NCI-H2227 (cell line): Measurements from ENCODE around the gene RAD51B.
"Not testable (repeated sequence)": the region's sequence is repeated elsewhere in the genome, so short reads cannot be mapped to it uniquely, and the experiment has no call there.

Source experiments
- DNase-seq: peaks from one replicate; lab custom pipeline; 2025; ENCODE audit not compliant: unreplicated experiment; lab: John Stamatoyannopoulos, UW

Gene RAD51B

DNA sequence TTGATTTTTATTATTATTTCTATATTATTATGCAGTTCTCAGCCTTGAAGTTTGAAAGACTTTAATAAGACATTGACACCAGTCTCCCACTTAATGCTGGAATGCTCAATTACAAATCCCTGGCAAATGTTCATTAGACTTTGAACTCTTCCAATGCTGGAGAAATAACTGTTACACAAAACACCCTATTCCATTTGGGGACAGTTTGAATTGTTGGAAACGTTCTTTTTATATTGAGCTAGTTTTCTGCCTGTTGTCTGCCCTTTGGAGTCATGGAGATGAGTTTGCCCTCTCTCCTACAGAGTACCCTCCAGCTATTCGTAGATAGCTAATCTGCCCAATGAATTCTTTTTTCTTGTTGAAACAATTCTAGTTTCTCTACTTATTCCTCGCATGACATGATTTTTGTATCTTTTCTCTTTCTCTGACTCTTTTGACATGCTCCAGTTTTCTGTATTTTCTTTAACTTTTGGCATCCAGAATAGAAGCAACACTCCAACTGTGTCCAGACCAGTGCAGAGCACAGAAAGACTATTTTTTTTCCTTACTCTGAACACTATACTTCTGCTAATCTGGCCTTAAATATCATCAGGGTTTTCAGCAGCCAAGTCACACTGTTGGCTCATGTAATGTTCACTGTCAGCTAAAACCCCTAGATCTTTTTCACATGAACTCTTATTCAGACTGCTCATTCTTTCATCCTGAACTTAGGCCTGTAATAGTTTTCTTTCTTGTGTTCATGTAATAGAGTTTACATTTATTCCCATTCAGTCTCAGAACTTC, 379.3 kb downstream of the RAD51B start:
- no peak for DNase-seq

DNA sequence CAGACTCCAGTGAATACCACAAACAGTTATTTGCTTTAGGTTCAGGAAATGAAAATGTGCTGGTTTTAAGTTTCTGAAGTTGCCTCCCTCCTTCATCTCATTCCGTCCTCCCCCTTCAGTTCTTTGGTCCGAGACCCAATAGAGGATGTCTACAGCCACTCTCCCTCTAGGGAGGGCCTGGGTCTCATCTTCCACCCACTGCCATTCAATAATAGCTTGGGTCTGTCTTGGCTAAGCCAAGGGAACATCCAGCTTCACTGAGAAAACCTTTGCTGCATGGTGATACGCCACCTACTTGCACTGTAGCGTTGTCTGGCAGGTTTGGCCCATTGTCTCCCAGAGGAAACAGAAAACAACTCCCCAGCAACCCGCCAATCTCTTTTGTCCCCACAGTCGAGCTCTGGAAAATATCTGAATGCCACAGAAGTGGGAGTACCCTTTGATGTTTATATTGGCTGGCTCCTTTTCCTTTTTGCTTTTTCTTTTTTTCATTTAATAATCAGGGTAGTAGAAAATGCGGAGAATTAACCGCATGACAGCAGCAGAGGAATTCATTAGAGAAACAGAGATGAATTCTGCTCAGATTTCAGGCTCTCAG, 380.1 kb downstream of the RAD51B start:
- DNase-seq, result no peak

DNA sequence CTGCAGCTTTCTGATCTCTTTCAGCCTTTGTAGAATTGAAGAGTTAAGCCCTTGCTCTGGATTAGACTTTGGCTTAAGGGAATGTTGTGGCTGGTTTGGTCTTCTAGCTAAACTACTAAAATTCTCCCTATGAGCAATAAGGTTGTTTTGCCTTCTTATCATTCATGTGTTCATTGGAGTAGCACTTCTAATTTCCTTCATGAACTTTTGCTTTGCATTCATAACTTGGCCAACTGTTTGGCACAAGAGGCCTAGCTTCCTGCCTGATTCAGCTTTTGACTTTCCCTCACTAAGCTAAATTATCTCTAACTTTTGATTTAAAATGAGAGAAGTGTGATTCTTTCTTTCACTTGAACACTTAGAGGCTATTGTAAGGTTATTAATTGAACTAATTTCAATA, 384.3 kb downstream of the RAD51B start:
- DNase-seq, result no peak

DNA sequence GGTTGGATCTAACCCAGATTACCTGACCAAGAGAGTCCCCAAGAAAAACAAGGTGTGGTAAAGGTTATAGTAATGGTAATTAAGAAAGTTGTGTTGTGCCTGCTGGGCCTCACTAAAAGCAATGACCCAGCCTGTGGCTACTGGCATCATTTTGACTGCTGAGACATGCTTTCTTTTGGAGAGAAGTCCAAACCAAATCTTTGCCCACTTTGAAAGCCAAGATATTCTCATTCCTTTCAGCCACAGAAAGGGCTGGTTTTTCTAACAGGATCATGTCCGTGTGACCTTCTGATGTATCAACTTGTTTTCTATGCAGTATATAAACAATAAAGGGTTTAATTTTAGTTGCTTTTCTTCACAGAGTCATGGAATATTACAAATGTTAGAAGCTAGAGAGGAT, 388.6 kb downstream of the RAD51B start:
- DNase-seq, result no peak

DNA sequence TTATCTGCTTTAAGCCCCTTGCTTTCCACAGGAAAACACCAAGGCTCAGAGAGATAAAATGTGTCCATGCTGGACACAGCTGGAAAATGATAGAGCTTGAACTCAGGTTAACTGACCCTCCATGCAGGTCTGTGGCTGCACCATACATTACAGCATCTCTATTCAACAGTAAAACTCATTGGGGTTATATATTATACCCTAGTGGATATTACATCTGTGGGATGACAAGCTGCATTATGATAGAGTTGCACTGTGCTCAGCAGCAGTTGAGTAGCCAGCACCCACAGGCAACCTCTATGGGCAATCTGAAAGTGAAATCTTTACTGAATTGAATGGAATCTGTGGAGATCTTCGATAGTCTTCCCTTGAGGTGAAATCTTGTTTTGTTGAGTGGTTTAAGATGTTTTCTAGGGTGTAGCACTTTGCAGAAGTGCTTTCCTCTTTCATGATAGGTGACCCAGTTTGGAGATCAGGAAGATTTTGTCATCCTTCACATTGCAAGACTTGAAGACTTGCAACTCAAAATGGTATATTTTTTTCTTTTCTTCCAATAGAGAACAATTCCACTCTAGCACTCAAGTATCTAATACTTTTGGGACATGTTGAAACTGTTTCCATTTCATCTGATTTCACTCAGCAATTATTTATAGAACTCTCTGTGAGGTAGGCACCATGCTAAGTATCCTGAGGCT, 389.2 kb downstream of the RAD51B start:
- no peak for DNase-seq

DNA sequence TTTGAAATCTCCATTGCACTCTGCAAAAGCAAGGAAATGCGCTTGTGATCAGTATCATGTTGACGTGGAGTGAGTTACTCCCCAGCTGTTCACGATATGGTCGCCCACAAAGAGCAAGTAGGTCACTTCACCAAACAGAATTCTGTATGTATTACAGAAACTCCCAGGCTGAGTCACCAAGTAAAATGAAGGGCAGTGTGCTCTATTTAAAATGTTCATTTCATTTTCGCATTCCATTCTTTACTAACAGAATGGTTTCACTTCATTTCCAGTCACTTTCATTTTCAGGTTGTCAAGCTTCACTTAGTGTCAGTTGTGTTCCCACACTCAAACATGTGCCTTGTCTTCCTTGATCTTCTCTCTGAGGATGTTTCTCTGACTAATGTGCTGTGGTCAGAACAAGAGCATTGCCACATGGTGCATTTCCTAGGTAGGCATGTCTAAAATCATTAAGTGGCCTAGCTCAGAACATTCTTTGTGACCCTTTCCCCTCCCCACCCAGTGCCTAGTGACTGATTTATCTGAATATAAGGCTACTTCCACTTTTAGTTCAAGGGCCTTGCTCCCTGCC, 391.2 kb downstream of the RAD51B start:
- no peak for DNase-seq

DNA sequence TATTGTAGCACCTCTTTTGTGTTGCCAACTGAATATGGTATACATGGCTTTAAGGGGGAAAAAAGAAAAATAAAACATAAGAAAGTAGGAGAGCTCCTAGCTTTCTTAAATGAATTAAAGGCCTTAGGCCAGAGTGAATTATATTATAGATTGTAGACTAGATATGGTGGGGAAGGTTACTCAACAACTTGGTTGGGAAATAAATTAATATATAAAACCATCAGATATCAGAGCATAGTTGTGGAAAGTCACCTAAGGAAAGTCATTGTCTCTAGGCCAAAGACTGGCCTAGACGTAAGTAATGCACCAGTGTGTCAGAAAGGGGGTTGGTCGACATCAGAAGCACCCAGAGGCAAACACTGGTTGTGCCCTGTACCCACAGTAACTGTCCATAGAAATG, 391.8 kb downstream of the RAD51B start:
- no peak for DNase-seq

DNA sequence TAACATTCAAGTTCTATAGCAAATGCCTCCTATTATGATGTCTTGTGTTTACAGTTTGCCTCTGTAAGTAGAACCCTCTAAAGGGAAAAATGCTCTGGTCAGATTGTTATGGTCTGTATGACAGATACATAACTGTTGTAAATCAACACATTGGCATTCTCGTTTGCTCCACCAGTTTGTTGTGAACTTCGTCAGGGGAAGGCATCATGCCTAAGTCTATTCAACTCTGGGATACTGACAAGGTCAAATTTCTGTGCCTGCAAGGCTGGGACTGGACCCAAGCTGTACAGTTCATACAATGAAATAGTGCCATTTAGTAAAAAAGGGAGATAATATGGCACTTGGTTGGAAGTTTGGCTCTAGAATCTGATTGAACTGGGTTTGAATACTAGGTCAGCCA, 392.3 kb downstream of the RAD51B start:
- no peak for DNase-seq

DNA sequence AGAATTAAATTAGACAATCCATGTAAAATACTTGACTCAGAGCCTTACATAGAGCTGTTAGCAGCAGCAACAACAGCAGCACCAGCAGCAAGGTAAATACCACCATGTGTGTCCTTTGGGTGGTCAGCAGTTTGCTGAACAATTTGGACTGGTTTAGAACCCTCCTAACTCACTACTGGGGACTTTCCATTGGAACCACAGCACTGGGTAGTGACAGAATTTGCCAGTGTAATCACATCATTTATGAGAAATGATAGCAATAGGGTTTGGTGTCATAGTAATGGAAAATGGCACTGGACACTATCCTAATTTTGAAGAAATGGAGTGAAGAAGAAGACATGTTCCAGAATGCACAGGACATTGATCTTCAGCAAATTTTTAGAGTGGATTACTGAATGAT, 392.8 kb downstream of the RAD51B start:
- no peak for DNase-seq

DNA sequence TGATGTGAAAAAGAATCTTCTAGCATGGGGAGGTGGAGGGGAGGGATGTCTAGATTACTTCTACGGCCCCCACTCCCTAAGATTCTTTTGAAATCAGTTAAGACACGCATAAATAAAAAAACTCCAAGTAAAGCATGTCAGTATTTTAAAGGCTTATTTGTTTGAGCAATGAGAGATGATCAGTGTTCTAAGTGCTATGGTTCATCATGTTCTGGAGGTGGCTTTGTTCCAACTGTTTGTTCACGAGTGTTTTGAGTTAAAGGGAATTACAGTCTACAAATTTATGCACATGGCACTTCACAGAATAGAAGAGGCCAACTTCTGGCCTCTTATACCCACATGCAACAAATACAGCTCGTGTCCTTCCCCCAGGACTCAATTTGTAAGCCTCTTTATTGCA, 394.9 kb downstream of the RAD51B start:
- DNase-seq, result no peak

DNA sequence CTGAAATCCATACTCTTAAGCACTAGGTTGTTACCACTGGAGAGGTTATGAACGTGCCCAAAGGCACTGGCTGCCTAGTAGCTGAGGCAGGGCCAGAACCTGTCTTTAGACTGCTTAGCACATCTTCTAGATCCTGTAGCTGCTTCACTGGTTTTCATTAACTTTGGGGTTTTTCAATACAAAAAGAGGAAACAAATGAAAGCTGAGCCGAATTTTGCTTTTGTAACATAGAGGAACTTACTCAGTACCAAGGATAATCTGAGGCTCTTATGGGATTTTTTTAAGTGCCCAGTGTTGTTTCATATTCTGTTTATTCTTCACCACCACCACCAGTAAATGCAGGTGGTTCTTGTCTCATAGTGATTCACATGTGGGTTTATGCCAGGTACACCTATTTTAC, 396.1 kb downstream of the RAD51B start:
- no peak for DNase-seq

DNA sequence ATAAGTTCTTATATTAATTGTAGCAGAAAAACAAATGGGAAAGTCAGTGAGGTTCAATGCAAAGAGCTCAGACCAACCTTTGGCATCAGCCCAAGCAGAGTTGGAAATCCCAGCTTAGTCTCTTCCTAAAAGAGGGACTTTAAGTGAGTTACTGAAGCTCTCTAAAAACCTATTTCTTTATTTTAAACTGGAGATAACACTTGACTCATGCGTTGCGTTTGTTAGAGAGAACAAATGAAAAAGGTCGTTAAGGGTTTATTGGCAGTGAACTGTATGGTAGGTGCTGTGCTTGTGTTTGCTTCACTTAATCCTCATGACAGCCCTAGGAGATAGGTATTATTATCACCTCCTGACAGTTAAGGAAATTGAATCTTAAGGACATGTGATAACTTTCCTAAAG, 396.5 kb downstream of the RAD51B start:
- DNase-seq, result no peak

DNA sequence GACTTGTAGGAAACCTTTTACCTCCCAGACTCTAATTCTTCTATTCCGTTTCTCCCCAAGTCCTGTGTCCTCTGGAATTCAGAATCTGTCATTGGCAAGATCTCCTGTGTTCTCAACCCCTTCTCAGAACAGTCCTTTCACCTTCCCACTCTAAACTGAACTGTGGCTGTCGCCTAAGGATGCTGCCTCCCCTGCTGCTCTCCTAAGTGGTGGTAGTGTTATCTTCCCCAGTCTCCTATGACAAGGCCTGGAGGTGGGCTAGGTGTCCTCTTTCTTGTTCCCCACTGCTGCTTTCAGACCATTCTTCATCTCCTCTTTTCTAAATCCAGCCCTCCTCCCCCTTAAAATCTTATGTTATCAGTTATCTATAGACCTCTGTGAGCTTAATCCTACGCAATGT, 397.4 kb downstream of the RAD51B start:
- DNase-seq, result no peak

DNA sequence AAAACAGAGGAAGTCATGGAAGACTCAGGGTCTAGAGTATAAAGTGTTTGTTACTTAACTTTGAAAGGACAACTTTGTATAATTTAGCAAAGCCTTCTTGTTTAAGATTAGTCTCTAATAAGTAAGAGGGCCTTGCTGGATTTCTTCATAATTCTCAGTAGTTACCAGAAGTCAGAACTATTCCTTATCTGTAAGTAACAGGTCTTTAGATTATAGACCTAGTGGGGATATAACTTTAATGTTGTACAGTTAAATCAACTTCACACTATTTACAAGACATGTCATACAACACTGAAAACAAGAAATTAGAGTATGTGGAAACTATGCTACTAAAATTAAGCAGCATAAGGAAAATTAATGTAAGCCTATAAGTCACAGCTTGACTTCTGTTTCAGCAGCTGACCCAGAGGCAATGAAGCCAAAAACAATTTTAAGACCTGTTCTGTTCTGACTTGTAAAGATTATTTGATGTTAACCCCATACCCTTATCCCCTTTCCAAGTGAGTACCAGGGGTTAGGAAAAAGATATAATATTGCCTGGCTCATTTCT, 398.3 kb downstream of the RAD51B start:
- no peak for DNase-seq

DNA sequence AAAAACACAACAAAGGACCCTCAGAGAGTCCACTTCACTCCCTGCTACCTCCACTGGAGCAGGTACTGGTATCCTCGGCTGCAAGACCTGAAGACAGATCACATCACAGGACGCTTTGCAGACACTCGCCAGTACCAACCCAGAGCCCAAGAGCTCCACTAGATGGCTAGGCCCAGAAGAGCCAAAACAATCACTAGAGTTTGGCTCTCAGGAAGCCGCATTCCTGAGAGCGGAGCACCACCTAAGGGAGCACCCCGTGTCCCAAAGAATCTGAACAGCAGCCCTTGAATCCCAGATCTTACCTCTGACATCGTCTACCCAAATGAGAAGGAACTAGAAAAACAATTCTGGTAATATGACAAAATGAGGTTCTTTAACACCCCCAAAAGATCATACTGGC, 399.8 kb downstream of the RAD51B start:
- DNase-seq, result no peak

DNA sequence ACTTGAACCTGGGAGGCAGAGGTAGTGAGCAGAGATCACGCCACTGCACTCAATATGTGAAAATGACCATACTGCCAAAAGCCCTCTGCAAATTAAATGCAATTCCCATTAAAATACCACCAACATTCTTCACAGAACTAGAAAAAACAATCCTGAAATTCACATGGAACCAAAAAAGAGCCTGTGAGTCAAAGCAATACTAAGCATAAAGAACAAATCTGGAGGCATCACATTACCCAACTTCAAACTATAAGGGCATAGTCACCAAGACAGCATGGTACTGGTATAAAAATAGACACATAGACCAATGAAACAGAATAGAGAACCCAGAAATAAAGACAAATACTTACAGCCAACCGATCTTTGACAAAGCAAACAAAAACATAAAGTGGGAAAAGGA, 401.5 kb downstream of the RAD51B start:
- DNase-seq, result not testable (repeated sequence)

DNA sequence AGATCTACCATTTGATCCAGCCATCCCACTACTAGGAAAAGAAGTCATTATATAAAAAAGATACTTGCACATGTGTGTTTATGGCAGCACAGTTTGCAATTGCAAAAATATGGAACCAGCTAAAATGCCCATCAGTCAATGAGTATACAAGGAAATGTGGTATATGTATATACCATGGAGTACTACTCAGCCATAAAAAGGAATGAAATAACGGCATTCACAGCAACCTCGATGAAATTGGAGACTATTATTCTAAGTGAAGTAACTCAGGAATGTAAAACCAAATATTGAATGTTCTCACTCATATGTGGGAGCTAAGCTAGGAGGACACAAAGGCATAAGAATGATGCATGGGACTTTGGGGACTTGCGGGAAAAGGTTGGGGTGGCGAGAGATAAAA, 402.6 kb downstream of the RAD51B start:
- no peak for DNase-seq

DNA sequence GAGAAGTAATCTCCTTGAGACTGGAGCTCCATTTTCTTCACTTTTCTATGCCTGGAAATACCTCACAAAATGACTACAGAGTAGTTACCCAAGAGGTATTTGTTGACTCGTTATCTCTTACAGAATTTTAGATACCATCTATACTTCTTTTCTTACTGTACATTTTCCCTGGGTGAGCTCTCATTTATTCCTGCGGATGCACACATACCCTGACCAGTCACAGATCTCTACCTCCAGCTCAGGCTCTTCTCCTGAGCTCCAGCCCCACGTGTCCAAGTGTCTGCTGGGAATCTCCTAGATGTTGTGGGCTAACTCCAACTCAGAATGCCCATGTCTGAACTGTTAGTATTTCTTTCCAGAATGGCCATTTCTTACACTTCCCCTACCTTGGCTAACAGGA, 403.1 kb downstream of the RAD51B start:
- DNase-seq, result no peak

DNA sequence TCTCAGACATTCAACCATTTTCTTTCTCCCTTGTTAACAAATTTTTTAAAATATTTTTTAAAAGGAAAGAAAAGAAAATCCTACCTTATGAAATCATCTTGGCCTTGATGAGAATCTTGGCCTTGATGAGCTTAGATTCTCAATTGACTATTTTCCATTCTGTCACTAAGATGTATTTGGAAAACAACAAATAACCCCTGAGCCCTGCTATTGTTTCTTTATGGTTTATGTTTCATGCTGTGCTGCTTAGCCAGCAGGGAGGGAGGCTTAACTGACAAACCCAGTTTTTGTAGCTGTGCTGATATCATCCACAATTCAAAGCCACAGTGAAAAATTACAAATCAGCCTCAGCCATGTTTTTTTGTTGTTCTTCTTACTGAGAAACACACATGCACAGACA, 404.1 kb downstream of the RAD51B start:
- no peak for DNase-seq

DNA sequence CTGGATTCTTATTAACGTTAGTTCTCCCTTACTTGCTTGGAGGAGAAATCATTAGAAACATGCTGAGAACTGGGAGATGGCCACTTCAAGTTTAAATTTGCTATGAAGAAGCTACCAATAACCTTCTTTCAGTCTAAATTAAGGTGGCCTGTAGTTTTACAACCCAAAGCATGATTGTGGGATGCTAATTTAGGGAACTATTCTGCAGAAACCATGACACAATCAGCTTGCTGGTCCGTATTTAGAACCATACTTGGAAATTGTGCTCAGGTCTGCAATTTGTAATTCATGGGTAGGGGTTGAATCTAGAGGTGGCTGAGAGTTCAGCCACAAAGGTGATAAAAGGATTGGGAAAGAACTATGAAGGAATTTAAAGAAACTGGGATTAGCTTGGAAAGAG, 405.7 kb downstream of the RAD51B start:
- no peak for DNase-seq

DNA sequence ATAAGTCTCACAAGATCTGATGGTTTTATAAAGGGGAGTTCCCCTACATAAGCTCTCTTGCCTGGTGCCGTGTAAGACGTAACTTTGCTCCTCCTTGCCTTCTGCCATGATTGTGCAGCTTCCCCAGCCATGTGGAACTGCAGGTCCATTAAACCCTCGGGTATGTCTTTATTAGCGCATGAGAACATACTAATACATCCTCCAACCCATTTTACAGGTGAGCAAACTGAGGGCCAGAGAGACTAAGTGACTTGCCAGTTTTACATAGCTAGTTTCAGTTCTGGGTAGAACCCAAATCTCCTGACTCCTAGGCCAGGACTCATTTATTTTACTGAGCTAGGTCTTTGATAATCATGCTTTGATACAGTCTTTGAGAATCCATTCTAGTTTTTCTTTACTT, 406.9 kb downstream of the RAD51B start:
- DNase-seq, result no peak

DNA sequence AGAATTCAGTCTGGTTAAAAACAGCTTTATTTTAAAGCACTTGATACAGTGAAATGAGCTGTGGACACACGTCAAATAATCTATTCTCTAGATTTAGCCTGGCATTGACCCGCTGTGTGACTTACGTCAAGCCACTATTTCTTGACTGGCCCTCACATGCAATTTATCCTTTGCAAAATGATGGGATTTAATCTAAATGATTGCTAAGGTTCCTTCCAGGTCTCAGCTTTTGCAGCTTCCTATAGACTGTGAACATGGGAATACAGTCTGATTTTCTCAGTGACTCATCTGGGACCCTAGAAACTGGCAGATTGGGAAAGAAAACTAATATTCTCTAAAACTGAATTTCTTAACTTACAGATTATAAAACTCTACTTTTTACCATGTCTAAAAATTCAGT, 409.1 kb downstream of the RAD51B start:
- DNase-seq, result no peak
